Pons (tissue), 1 donor: ENCODE measurements around the gene EIF2S2.

Experiments used
- DNase-seq: peaks from one replicate; pipeline ENCODE4 v3.0.0-alpha.2; 2016; ENCODE audit warnings: low spot score

The EIF2S2 gene

DNA sequence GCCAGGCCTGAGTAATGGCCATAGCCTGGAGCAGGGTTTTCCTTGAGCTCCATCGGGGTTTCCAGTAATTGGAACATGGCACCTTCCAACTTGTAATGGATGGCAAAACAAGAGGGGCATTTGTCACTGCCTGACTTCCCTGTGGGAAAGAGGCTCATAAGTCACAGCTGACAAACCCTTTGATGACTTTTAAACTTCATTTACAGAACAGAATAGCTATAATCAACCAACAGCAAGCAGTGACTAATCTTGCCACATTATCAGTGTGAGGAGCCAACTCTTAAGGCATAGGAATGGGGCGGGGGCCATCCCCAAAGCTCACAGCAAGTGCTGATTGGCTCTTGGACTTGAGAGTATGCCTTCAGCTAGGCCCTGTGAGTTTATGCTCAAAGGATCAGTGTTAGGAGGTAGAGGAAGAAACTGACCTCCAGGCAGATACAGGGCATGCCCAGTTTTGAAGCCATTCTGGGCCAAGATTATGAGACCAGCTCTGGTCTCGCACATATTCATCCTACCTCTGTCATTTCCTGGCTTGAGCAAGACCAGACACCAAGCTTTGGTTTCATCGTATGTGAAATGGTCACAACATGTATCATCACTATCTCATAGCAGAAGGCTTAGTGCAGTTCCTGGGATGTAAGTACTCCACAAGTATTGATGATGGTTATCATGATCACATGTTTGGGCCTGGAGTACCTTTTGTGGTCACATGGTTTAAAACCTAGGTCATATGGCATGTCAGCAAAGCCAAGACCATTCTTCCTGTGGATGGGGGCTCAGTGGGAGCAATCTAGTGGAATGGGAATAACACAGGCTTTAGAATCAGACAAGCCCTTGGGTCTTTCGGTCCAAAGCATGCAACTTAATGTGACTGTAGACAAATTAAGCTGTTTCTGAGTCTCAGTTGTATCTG is 49.2 kb downstream of the EIF2S2 start:
- DNase-seq: no peak

DNA sequence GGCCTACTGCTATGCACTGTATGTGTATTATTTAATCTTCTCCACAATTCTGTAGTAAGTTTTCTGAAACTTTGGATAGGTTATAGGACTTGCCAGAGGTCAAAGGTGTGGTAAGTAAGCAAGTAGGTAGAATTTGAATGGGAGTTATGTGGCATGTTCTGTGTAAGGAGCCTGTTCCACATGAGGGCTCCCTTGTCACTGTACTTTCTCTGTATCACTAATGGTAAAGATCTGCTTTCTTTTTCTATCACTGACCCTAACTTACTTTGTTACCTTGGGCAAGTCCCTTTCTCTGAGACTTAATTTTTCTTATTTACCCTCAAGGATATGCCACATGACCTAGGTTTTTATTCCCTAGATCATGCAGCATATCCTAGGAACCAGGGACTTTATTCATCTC is 50.3 kb downstream of the EIF2S2 start:
- DNase-seq: no peak

DNA sequence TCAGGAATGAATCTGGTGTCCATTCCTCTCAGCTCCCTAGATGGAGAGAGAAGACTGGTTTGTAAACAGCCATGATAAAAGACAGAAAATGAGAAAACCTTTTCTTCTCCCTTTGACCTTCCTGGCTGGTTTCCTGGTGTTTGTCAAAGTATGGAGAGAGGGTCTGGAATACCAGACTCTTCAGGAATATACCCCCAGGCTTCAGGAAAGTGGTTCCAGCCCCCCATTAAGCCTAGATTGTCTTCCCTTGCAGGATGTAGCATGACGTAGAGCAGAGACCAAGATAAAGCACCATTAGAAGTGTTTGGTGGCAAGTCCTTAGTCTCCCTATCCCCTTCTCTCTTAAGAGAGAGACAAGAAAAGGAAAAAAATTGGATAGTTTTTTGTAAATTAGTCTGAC is 51.1 kb downstream of the EIF2S2 start:
- no peak for DNase-seq

DNA sequence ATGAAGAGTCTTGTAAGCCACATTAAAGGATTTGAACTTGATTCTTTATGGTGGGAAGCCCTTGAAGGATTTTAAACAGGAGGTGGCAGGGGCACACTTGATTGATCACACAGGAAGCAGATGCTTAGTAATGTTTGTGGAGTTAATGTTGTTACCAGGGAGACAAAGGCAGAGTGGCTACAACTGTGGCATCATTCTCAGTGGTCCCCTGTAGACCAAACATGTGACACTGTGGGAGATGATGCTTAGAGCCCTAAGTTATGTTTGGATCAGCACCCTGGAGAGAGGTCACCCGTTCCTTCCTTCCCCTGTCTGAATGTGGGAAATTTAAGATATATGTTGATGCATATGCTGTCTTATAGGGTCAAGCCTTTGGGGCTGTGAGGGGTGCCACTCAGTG is 53.2 kb downstream of the EIF2S2 start:
- no peak for DNase-seq

DNA sequence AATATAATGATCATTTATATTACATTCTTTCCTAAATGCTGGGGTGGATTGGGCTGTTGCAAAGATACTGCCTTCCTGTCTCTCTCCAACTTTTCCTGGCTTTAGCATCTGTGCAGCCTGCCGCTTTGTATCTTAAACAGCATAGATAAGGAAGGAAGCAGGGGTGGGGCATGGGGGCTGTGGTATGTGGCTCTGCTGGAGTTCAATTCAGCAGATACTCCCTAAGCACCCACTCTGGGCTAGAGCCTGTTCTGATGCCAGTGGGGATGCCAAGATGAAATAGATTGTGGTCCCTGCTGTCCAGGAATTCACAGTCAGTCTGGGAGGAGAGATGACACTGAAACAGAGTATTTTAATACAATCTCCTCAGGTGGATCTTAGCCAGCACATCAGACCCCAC is 56.8 kb downstream of the EIF2S2 start:
- no peak for DNase-seq

DNA sequence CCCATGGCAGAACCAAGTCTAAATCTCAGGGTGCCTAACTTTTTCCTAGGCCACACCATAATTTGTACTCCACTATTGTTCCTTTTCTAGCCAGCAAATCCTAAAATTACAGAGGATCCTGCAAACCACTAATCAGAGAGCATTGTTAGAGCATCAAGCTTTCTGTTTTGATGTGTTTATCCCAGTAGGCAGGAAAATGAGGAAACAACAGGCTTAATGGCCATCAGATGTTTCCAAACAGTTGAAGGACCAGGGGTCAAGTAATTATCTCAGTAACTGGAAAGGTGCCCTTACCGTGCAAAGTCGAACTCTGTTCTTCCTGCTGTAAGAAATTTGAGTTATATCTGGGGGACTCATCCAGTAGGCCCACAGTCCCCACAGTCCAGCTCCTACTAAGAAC is 59.6 kb downstream of the EIF2S2 start:
- no peak for DNase-seq

DNA sequence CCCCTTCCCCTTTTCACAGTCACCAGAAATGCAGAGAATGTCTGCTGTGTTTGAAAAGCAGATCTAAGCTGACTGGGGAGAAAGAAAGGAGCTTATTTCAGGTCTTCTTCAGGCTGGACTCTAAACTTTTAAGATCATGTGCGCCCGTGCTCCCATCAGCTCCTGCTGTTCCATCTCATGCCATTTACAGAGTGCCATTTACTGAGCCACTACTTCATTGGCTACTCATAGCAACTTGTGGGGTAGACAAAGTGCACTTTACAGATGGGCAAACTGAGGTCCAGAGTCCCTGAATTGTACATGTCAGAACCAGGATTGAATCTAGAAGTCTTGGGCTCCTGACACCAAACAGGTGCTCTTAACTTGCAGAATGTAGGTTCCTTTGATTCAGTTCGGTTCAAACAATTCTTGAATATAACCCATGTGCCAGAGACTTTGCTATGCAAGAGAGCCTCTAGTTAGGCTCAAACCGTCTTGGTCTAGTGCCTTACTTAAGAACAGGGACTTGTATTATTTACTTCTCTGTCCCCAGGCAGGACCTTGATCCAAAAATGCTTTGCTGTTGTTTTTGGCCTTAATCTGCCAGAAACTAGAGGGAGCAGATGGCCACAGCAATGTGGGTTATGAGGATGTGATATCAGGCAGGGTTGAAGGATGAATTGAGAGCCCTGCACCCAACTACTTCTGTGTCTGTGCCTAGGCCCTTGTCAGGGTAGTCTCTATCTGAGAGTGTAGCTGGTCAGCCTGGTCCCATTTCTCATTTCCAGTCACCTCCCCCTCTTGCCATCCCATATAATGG is 61.9 kb downstream of the EIF2S2 start:
- DNase-seq: peak; percentile 34

DNA sequence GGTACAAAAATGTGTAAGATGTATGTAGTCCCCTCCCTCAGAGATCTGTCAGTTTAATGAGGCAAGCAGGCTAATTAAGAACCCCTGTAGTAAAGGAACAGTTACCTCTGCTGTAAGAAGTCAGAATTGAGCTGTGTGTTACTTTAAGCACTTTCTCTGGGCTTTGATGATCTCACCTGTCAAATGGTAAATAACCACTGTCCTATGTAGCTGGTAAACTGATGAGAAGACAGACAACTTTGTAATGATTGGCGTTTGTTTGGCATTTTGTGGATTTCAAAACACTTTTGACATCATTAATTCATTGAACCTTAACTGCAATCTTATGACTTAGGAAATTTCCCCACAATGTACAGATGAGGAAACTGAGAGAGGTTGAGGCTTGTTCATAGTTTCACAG is 62.7 kb downstream of the EIF2S2 start:
- no peak for DNase-seq

DNA sequence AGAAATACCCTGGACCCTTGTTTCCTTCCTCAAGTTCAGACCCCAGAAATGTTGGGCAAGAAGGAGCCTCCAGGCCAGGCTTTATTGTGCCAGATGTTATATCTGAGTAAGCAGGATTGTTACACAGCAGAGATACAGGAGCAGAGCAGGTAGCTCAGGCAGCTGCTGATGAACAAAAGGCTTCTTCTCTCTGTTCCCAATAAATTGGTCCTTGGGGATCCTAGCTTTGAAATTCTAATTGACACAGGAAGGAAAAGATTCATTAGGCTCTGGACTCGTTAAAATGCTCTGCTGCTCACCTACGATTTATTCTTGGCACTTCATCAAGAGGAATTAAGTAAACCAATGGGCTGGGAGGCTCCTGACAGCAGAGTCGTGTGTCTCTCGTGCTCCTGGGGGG is 64.1 kb downstream of the EIF2S2 start:
- DNase-seq: no peak

DNA sequence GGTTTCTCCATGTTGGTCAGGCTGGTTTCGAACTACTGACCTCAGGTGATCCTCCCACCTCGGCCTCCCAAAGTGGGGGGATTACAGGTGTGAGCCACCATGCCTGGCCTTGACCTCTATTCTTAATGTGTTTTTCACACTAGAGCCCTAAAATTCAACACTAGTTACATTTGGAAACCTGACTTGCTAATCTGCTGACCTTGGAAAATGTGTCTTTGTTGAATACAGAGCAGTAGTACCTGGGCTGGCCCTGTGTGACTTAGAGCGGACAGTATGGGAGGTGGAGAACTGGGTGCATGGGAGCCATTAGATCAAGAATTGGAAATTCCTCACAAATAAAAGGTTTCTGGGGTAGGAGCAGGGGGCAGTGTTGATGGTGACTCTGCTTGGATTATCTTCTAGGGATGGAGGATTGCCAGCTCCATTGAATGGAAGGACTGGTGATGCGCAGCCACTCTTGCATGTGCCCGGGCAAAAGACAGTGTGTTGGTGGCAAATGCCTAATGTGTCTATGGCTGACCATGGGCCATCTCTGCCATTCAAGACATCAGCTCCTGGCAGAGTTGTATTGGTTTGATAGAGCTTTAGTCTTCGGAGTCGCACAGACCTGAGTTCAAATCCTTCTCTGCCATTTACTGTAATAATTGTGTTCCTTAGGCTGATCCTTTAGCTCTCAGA is 64.9 kb downstream of the EIF2S2 start:
- DNase-seq: no peak

DNA sequence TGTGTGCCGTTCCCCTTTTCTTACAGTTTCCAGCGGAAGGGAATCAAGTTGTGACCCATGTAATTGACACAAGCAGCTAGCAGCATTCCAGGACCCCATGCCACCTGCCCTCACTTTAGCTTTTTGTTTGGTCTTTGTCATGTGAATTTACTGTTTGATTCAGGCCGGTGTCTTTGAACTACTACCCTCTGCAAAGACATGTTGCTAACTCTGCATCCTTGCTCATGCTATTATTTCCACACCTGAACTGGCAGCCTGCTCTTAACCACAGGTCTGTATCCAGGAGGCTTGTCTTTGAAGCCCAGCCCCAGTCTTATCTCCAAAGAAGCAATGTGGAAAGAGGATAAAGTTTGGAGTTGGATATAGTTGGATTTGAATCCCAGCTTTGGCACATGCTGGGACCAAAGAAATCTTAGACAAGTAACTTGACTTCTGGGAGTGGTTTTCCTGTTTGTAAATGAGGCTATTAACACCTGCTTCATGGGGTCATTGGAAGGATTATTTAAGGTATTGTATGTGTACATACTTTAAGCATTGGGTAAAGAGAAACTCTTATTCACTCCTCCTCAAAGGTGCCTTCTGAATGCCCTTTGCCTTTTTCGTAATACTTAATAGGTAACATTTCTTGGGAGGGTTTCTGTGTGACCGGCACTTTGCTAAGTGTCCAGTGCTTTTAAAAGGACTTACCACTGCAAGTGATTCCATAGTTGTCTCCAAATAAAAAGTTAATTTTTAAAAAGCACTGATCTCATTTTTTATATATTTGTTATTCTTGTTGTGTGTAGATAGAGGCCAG is 65.9 kb downstream of the EIF2S2 start:
- DNase-seq: no peak

DNA sequence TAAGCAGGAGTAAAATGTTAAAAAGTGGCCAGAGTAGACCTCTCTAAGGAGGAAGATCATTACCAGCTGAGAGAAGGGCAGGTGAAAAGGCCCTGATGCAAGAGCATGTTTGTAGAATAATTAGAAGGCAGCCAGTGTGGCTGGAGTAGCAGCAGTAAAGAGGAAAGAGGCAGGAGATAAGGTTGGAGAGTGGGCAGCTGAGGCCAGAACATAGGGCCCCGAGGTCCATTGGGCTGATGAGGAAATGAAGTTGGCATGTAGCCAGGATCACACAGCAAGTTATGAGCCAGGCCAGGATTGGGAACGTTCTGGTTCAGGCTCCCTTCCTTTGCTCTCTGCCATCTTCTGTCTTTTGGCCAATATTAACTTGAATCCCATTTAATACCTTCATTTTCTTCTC is 66.7 kb downstream of the EIF2S2 start:
- DNase-seq: no peak

DNA sequence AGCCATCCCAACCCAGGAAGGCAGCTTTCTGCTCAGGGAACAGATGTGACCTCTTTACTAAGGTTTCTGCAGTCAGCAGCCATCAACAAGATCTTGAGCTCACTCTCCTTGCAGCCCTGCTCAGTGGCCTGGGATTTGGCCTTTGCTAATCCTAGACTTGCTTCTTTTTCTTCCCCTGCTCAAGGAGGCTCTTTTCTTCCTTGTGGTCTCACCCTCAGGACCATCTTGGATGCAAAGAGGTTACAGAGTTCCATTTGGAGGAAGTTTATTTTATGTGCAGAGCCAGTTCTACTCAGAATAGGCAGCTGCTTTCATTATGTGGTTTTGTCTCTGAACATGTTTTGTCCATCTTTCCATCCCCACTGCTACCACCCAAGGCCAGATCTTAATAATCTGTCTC is 69.0 kb downstream of the EIF2S2 start:
- peak; percentile 19 for DNase-seq

DNA sequence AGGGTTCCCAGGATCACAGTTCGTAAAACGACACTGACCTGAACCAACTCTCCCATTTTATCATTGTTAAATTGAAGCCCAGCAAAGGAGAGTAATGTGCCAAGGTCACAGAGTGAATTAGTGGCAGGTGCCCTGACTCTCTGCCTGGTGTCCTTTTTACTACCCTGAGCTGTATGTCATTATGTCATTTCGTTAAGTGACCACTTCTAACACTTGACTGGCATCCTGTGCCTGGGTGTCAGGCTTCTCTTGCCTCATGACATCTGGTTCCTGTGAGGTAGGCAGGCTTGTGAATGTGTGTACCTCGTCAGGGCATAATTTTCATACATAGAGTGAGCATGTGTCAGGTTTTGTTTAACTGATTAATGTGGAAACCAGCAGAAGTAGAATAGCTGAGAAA is 69.8 kb downstream of the EIF2S2 start:
- no peak for DNase-seq

DNA sequence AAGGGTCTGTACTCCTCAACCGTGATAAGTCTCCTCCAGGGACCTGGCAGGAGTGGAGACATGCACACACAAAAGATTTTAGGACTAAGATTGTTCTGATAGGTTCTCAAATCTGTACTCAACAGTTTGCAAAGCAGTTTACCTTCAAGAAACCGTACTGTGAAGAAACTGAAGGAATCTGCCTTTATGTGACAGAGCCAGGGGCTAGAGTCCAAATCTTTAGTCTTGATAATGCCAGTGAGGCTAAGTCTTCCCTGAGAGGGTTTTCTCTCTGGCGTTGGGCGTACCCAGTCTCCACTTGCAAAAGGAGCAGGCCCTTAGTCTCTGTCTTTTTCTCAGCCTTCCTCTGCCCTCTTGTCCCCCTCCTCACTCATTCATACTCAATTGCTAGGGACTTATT is 70.8 kb downstream of the EIF2S2 start:
- no peak for DNase-seq

DNA sequence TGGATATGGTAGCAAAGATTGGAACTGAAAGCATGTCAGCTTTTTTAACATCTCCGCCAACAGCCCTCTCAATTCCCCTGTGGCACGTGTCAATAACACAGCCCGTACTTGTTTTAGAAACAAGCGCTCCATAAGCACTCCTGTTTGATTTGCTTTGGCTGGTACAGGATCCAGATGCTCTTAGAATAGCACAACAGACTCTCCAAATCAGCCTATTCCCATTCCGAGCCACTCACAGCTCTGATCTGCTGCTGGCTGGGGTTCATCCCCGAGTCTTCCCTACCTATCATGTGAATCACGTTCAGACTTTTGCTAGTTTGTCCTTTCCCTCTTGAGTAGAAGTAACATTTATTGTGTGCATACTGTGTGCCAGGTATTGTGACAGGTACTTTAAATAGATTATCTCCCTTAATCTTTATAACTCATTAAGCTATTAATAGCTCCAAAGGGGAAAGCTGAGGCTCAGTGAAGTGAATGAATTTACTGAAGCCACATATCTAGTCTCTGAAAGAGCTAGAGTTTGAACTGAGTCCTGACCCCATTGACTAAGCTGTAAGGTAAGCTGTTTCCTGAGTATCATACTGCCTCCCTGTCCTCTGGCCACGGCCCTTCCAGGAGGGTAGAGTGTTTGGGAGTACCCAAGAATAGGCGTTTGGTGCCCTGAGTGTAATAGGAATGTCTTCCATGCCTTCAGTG is 71.6 kb downstream of the EIF2S2 start:
- peak; percentile 17 for DNase-seq
